Heart left ventricle (tissue), 16 donors: ENCODE results near the gene GTF2E1. TPM values are rescaled to one million over a fixed set of nuclear protein-coding genes. Genes with fewer than 3 reads are reported as not detected.

Experiments used
- ATAC-seq, 4 donors: fragments of 200-7000 bp; cut with Tn5 transposase; one replicate each; pipeline ENCODE4 v1.9.1; 2020 to 2022; ENCODE audit warnings: moderate library complexity in 4 of 4, mild to moderate bottlenecking in 3 of 4, moderate number of reproducible peaks in 1 of 4
- DNase-seq, 5 donors: peaks; one replicate each; pipeline ENCODE4 v3.0.0-alpha.2; 2020
- H3K27ac ChIP-seq, 12 donors: fragments of 200-600 bp; sonication (generic) in 4 of 12; one replicate each; pipeline versions ENCODE4 v1.5.0 to v1.8.0; 2016 to 2022; ENCODE audit warnings: mild to moderate bottlenecking in 2 of 12
- H3K27me3 ChIP-seq, 9 donors: fragments of 200-600 bp; sonication (generic) in 2 of 9; one replicate each; pipeline versions ENCODE4 v1.5.1 to v1.8.0; 2016 to 2022; ENCODE audit warnings: mild to moderate bottlenecking in 3 of 9
- H3K36me3 ChIP-seq, 9 donors: fragments of 200-600 bp; sonication (generic) in 2 of 9; one replicate each; pipeline versions ENCODE4 v1.5.0 to v1.8.0; 2018 to 2022; ENCODE audit warnings: mild to moderate bottlenecking in 2 of 9
- H3K4me1 ChIP-seq, 12 donors: fragments of 200-600 bp; sonication (generic) in 4 of 12; one replicate each; pipeline versions ENCODE4 v1.5.0 to v1.8.0; 2016 to 2022; ENCODE audit warnings: mild to moderate bottlenecking in 3 of 12
- H3K4me3 ChIP-seq, 12 donors: fragments of 200-600 bp; sonication (generic) in 4 of 12; one replicate each; pipeline versions ENCODE4 v1.5.0 to v1.8.0; 2017 to 2022; ENCODE audit warnings: mild to moderate bottlenecking in 9 of 12, moderate library complexity in 4 of 12
- H3K9me3 ChIP-seq, 12 donors: fragments of 200-600 bp; sonication (generic) in 4 of 12; one replicate each; pipeline versions ENCODE4 v1.5.0 to v1.8.0; 2016 to 2022; ENCODE audit warnings: mild to moderate bottlenecking in 1 of 12
- CTCF ChIP-seq, 12 donors: fragments of 200-600 bp; sonication (generic) in 4 of 12; IDR thresholded peaks; one replicate each; pipeline versions ENCODE4 v1.5.0 to v1.8.0; 2018 to 2022; ENCODE audit warnings: antibody characterized with exemption in 12 of 12, mild to moderate bottlenecking in 5 of 12
- POLR2A ChIP-seq, 2 donors: fragments of 450-650 bp; IDR thresholded peaks; one replicate each; pipeline ENCODE4 v1.6.1; 2017; ENCODE audit warnings: antibody characterized with exemption in 2 of 2, mild to moderate bottlenecking in 2 of 2, moderate library complexity in 2 of 2
- WGBS, 4 donors: extraction: QIAGEN DNeasy Blood & Tissue Kit in 2 of 4; methylation state at CpG; one replicate each; pipeline versions ENCODE4 v1.1.5 to v1.1.7; 2013 to 2018; 5-methylcytosine and 5-hydroxymethylcytosine counted together
- intact Hi-C, 10 donors: fragments of 100-400 bp; cut with DNase I; formaldehyde crosslinking; loops; one replicate each; pipeline versions ENCODE4 v1.11.1 to v1.14.2; 2022
- polyA plus RNA-seq, 2 donors: library from polyadenylated mRNA; stranded (reverse); fragments of 200-250 nt; gene quantifications; one replicate each; pipeline ENCODE4 v1.2.3, GENCODE V29; 2013
- total RNA-seq, 9 donors: library from RNA; depleted of rRNA in 2 of 9; stranded (reverse); fragments of >200 nt in 2 of 9; fragmentation: NEBNext Ultra II Directional in 3 of 9; extraction: Animal tissue kit (Norgen Biotek cat#: 25700) in 3 of 9; gene quantifications; one replicate each; pipeline versions ENCODE4 v1.1.0 to v1.2.4, GENCODE V29; 2016 to 2023
- donor health status: ischemic (EF 13 %, LVEDD 7.1; RV severe dilation, severe dysfunction).
- donor health status: healthy with polysubstance abuse.
- donor health status: DM: no; HTN: yes; CAD: no.
- donor health status: DM: no; HTN: no; CAD: no.
- donor health status: ischemic (EF 25% LVEDD 6.9; RV normal size, moderate dysfunction).
- donor health status: ischemic (EF 25% LVEDD 5.7; RV mildly dilated, moderate dysfunction).
- donor health status: healthy.
- donor health status: DM: yes; HTN: yes; CAD: no.
- donor health status: ischemic (EF 35%, LVEDD 5.7; RV mildly dilated, moderate dysfunction).
- donor health status: nonischemic (EF 11% LVEDD 7.7; RV severe dilation, severe dysfunction).
- donor health status: DM: yes; HTN: yes; CAD: no.
- donor health status: PGD.
- donor health status: ischemic (EF 29% LVEDD 5.4; RV normal size, mild dysfunction).
- donor health status: nonischemic (EF 23%, LVEDD 6.1; RV moderate dilation, normal function).

The GTF2E1 gene
- total and polyA plus RNA-seq, 11 donors, result 3.7 to 15.1 (median 10.8) TPM

GRCh38 chr3:120802916-120803315 is 60.4 kb downstream of the GTF2E1 start:
- 54 to 75% (median 71%) methylated on average over 3 of the region's 3 CpGs for WGBS, 4 donors
- intact Hi-C loops, result no loop called here
- Histone ChIP-seq H3K27ac (no peak overlapping the region), H3K4me1 (no peaks in the 10 kb centered on the region), H3K36me3 (no peaks in the 10 kb centered on the region), H3K4me3 (no peak overlapping the region), H3K9me3 (no peaks in the 10 kb centered on the region), H3K27me3 (peaks cover 0 to 4% (median 0%) of the 10 kb centered on the region in 9 donors)
- DNase-seq, result no peak
- no peak for TF ChIP-seq CTCF (IDR thresholded peaks at IDR 0.05)
- TF ChIP-seq POLR2A (IDR thresholded peaks at IDR 0.05), result no peak
- no peak for ATAC-seq

- DNase-seq (no peak), ATAC-seq (no peak)
- Histone ChIP-seq H3K4me1 (no peaks in the 10 kb centered on the region), H3K4me3 (no peak overlapping the region), H3K27me3 (peaks cover 0 to 6% (median 0%) of the 10 kb centered on the region in 9 donors), H3K9me3 (no peaks in the 10 kb centered on the region), H3K36me3 (no peaks in the 10 kb centered on the region), H3K27ac (no peak overlapping the region)
- intact Hi-C loops, result no loop called here
- TF ChIP-seq POLR2A (IDR thresholded peaks at IDR 0.05) (no peak), CTCF (IDR thresholded peaks at IDR 0.05) (no peak)
- WGBS, 4 donors, result 72 to 81% (median 78%) methylated on average over 4 of the region's 4 CpGs
Measured at GRCh38 chr3:120816728-120817127, 74.2 kb downstream of the GTF2E1 start.

GRCh38 chr3:120820748-120821147 is 78.2 kb downstream of the GTF2E1 start:
- no peak for ATAC-seq
- Histone ChIP-seq H3K9me3 (no peaks in the 10 kb centered on the region), H3K27me3 (peaks cover 0 to 6% (median 0%) of the 10 kb centered on the region in 9 donors), H3K36me3 (no peaks in the 10 kb centered on the region), H3K4me1 (no peaks in the 10 kb centered on the region), H3K27ac (no peak overlapping the region), H3K4me3 (no peak overlapping the region)
- no peak for DNase-seq
- TF ChIP-seq POLR2A (IDR thresholded peaks at IDR 0.05) (no peak), CTCF (IDR thresholded peaks at IDR 0.05) (no peak)
- intact Hi-C loops, result no loop called here
- 60 to 94% (median 80%) methylated on average over 3 of the region's 3 CpGs for WGBS, 4 donors

- Histone ChIP-seq H3K4me3 (no peak overlapping the region), H3K36me3 (no peaks in the 10 kb centered on the region), H3K9me3 (no peaks in the 10 kb centered on the region), H3K4me1 (no peaks in the 10 kb centered on the region), H3K27me3 (peaks cover 0 to 6% (median 0%) of the 10 kb centered on the region in 9 donors), H3K27ac (no peak overlapping the region)
- no peak for ATAC-seq
- DNase-seq, result no peak
- TF ChIP-seq CTCF (IDR thresholded peaks at IDR 0.05) (no peak), POLR2A (IDR thresholded peaks at IDR 0.05) (no peak)
- intact Hi-C loops, result no loop called here
Measured at GRCh38 chr3:120821426-120821825, 78.9 kb downstream of the GTF2E1 start.
